GM23338 (cell line): Measurements from ENCODE around the gene NTM. TPM values are rescaled to one million over a fixed set of nuclear protein-coding genes. Genes with fewer than 3 reads are reported as not detected.

Experiments used
- ATAC-seq: fragments of 200-7000 bp; cut with Tn5 transposase; 3 replicates; pipeline ENCODE4 v1.9.1; 2020
- DNase-seq: peaks from one replicate; pipeline ENCODE4 v3.0.0-alpha.2; 2015; ENCODE audit warnings: low spot score
- H2AFZ ChIP-seq: fragments of 200-600 bp; sonication (generic); 2 replicates; pipeline ENCODE4 v1.8.0; 2016; ENCODE audit warnings: antibody characterized with exemption, mild to moderate bottlenecking, moderate library complexity
- H3F3A ChIP-seq: fragments of 200-600 bp; sonication (generic); replicated peaks from 2 replicates; pipeline ENCODE4 v1.8.0; 2017; ENCODE audit warnings: antibody characterized with exemption, mixed run types, low read depth
- H3K27ac ChIP-seq: fragments of 200-600 bp; sonication (generic); 2 replicates; pipeline ENCODE4 v1.6.1; 2016; ENCODE audit warnings: low read depth
- H3K27me3 ChIP-seq: fragments of 200-600 bp; sonication (generic); 2 replicates; pipeline ENCODE4 v1.8.0; 2016; ENCODE audit warnings: mild to moderate bottlenecking, mixed run types, moderate library complexity; ENCODE audit not compliant: insufficient read depth
- H3K36me3 ChIP-seq: fragments of 200-600 bp; sonication (generic); 2 replicates; pipeline ENCODE4 v1.8.0; 2016; ENCODE audit warnings: mild to moderate bottlenecking; ENCODE audit not compliant: insufficient read depth
- H3K4me1 ChIP-seq: fragments of 200-600 bp; sonication (generic); 2 replicates; pipeline ENCODE4 v1.8.0; 2016; ENCODE audit warnings: mild to moderate bottlenecking, moderate library complexity; ENCODE audit not compliant: insufficient read depth
- H3K4me2 ChIP-seq: fragments of 200-600 bp; sonication (generic); 2 replicates; pipeline ENCODE4 v1.7.1; 2017; ENCODE audit warnings: mixed run types
- H3K4me3 ChIP-seq: fragments of 200-600 bp; sonication (generic); 2 replicates; pipeline ENCODE4 v1.6.1; 2016; ENCODE audit warnings: mixed run types
- H3K79me2 ChIP-seq: fragments of 200-600 bp; sonication (generic); replicated peaks from 2 replicates; pipeline ENCODE4 v1.8.0; 2017; ENCODE audit warnings: mild to moderate bottlenecking; ENCODE audit not compliant: insufficient read depth
- H3K9me2 ChIP-seq: fragments of 200-600 bp; sonication (generic); 2 replicates; pipeline ENCODE4 v1.8.0; 2017; ENCODE audit not compliant: insufficient read depth
- H4K20me1 ChIP-seq: fragments of 200-600 bp; sonication (generic); replicated peaks from 2 replicates; pipeline ENCODE4 v1.8.0; 2017; ENCODE audit warnings: mild to moderate bottlenecking; ENCODE audit not compliant: insufficient read depth
- H3K27ac Mint-ChIP-seq: 2 replicates; pipeline ENCODE4 v1.8.0; 2020; ENCODE audit warnings: inconsistent platforms, mild to moderate bottlenecking, moderate library complexity, mixed read lengths
- H3K27me3 Mint-ChIP-seq: 3 replicates; pipeline ENCODE4 v1.8.0; 2022; ENCODE audit warnings: low read depth, mild to moderate bottlenecking, moderate library complexity, mixed read lengths, inconsistent platforms; ENCODE audit not compliant: insufficient read depth, poor library complexity
- H3K36me3 Mint-ChIP-seq: 3 replicates; pipeline ENCODE4 v1.8.0; 2021; ENCODE audit warnings: low read depth, mild to moderate bottlenecking, inconsistent platforms, moderate library complexity, mixed read lengths
- H3K4me1 Mint-ChIP-seq: 3 replicates; pipeline ENCODE4 v1.8.0; 2020; ENCODE audit warnings: mild to moderate bottlenecking, inconsistent platforms, mixed read lengths
- H3K4me3 Mint-ChIP-seq: 3 replicates; pipeline ENCODE4 v1.8.0; 2021; ENCODE audit warnings: moderate library complexity, mild to moderate bottlenecking, inconsistent platforms, mixed read lengths
- H3K9me3 Mint-ChIP-seq: 3 replicates; pipeline ENCODE4 v1.8.0; 2020; ENCODE audit warnings: moderate library complexity, mild to moderate bottlenecking, inconsistent platforms, mixed read lengths
- NANOG ChIP-seq: IDR thresholded peaks from 2 replicates; pipeline ENCODE4 v1.6.1; 2016; ENCODE audit warnings: antibody characterized with exemption, borderline replicate concordance
- POLR2AphosphoS5 ChIP-seq: IDR thresholded peaks from 2 replicates; pipeline ENCODE4 v1.6.1; 2016; ENCODE audit warnings: antibody characterized with exemption, low read depth
- STAT1 ChIP-seq: IDR thresholded peaks from one replicate; pipeline ENCODE4 v1.6.1; 2016; ENCODE audit warnings: antibody characterized with exemption; ENCODE audit not compliant: unreplicated experiment
- ZNF114 ChIP-seq: fragments of 250-450 bp; sonication (Bioruptor Pico); IDR thresholded peaks from 2 replicates; pipeline ENCODE4 v1.5.0; 2020; ENCODE audit warnings: mild to moderate bottlenecking, moderate library complexity
- ZNF331 ChIP-seq: fragments of 250-450 bp; sonication (Bioruptor Pico); IDR thresholded peaks from 2 replicates; pipeline ENCODE4 v1.5.0; 2020; ENCODE audit warnings: low read depth, mild to moderate bottlenecking, moderate library complexity
- polyA plus RNA-seq: library from polyadenylated mRNA; unstranded; fragments of >200 nt; fragmentation: Nextera tagmentation; extraction: Ambion mirVana; gene quantifications from 2 replicates; pipeline ENCODE4 v1.2.1, GENCODE V29; 2016
- total RNA-seq: library from RNA; depleted of rRNA; stranded (reverse); fragments of >200 nt; shearing (Covaris generic); gene quantifications from 2 replicates; pipeline ENCODE4 v1.2.3, GENCODE V29; 2014
- TF ChIP-seq, protein P1 (sequence below): IDR thresholded peaks from 2 replicates; pipeline ENCODE4 v1.6.1; 2016; ENCODE audit warnings: antibody characterized with exemption
- TF ChIP-seq, protein P2 (sequence below): IDR thresholded peaks from one replicate; pipeline ENCODE4 v1.6.1; 2018; ENCODE audit warnings: antibody characterized with exemption; ENCODE audit not compliant: unreplicated experiment

Gene NTM
- total and polyA plus RNA-seq, 2 experiments from 2014 or later: 10.6 to 14.6 TPM

DNA sequence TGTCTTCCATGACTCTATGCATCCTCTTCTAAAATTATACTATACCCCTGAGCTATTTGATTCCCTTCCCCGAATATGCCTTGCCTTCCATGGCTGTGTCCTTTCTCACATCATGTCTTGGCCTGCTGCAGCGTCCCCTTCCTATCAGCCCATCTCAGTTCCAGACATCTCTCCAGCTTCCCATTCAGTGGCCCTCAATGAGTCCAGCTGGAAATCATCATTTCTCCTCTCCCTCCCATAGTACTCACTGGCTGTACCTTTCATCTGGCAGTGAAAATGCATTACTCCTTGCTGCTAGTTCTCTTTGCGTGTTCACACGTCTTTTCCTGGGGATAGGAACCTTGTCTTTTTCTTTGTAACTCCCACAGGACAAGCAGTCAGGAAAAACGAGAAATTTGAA, 486.8 kb downstream of the NTM start:
- Histone ChIP-seq H3K4me1 (peaks cover 31% of the 10 kb centered on the region), H3K79me2 (no peaks in the 10 kb centered on the region), H3K4me2 (no peak overlapping the region), H3K36me3 (no peaks in the 10 kb centered on the region), H3K27ac (no peak overlapping the region), H3F3A (no peaks in the 10 kb centered on the region), H4K20me1 (no peaks in the 10 kb centered on the region), H3K9me2 (no peaks in the 10 kb centered on the region), H2AFZ (no peak overlapping the region), H3K4me3 (no peak overlapping the region), H3K27me3 (no peaks in the 10 kb centered on the region)
- DNase-seq (no peak), ATAC-seq (no peak)
- no peaks in the 10 kb centered on the region for H3K36me3 Mint-ChIP-seq
- H3K4me3 Mint-ChIP-seq: no peak overlapping the region
- peaks cover 17% of the 10 kb centered on the region for H3K4me1 Mint-ChIP-seq
- H3K27me3 Mint-ChIP-seq: peaks cover 5% of the 10 kb centered on the region
- H3K27ac Mint-ChIP-seq: no peak overlapping the region
- TF ChIP-seq ZNF331 (CRISPR knock-in tag) (no peak), POLR2AphosphoS5 (no peak), STAT1 (no peak)
- TF ChIP-seq, protein P1, sequence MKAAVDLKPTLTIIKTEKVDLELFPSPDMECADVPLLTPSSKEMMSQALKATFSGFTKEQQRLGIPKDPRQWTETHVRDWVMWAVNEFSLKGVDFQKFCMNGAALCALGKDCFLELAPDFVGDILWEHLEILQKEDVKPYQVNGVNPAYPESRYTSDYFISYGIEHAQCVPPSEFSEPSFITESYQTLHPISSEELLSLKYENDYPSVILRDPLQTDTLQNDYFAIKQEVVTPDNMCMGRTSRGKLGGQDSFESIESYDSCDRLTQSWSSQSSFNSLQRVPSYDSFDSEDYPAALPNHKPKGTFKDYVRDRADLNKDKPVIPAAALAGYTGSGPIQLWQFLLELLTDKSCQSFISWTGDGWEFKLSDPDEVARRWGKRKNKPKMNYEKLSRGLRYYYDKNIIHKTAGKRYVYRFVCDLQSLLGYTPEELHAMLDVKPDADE: no peak
- H3K9me3 Mint-ChIP-seq: no peaks in the 10 kb centered on the region

DNA sequence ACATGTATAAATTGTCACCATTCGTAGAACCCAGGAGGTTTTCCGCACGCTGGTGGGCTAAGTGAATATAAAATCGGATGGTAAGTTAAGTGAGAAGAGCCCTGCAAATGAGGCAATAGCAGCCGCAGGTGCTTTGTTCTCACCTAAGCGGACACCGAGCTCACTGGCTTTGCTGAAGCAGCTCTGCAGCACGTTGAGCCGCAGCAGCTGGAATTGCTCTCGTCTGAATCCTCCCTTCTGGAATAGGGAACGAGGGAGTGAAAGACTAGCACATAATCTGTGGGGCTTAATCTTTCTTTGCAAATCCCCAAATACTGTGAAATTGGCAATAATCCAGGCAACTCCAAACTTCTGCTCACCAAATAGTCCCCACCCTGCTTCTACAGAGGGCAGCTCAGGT, 488.1 kb downstream of the NTM start:
- no peak overlapping the region for H3K27ac Mint-ChIP-seq
- H3K27me3 Mint-ChIP-seq: peaks cover 3% of the 10 kb centered on the region
- Histone ChIP-seq H3K27ac (no peak overlapping the region), H3K4me2 (peak overlapping the region; percentile 27; the same call in 1 of the 2 replicates), H2AFZ (no peak overlapping the region), H3K79me2 (no peaks in the 10 kb centered on the region), H4K20me1 (no peaks in the 10 kb centered on the region), H3K9me2 (peaks cover 3% of the 10 kb centered on the region), H3K27me3 (no peaks in the 10 kb centered on the region), H3K4me1 (peaks cover 30% of the 10 kb centered on the region), H3K36me3 (no peaks in the 10 kb centered on the region), H3F3A (no peaks in the 10 kb centered on the region), H3K4me3 (no peak overlapping the region)
- peak; percentile 64 for ATAC-seq
- TF ChIP-seq ZNF114 (CRISPR knock-in tag) (no peak), NANOG (no peak), POLR2AphosphoS5 (no peak)
- TF ChIP-seq, protein P2, sequence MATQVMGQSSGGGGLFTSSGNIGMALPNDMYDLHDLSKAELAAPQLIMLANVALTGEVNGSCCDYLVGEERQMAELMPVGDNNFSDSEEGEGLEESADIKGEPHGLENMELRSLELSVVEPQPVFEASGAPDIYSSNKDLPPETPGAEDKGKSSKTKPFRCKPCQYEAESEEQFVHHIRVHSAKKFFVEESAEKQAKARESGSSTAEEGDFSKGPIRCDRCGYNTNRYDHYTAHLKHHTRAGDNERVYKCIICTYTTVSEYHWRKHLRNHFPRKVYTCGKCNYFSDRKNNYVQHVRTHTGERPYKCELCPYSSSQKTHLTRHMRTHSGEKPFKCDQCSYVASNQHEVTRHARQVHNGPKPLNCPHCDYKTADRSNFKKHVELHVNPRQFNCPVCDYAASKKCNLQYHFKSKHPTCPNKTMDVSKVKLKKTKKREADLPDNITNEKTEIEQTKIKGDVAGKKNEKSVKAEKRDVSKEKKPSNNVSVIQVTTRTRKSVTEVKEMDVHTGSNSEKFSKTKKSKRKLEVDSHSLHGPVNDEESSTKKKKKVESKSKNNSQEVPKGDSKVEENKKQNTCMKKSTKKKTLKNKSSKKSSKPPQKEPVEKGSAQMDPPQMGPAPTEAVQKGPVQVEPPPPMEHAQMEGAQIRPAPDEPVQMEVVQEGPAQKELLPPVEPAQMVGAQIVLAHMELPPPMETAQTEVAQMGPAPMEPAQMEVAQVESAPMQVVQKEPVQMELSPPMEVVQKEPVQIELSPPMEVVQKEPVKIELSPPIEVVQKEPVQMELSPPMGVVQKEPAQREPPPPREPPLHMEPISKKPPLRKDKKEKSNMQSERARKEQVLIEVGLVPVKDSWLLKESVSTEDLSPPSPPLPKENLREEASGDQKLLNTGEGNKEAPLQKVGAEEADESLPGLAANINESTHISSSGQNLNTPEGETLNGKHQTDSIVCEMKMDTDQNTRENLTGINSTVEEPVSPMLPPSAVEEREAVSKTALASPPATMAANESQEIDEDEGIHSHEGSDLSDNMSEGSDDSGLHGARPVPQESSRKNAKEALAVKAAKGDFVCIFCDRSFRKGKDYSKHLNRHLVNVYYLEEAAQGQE: no peak
- DNase-seq: no peak
- no peak overlapping the region for H3K4me3 Mint-ChIP-seq
- H3K36me3 Mint-ChIP-seq: no peaks in the 10 kb centered on the region
- peaks cover 17% of the 10 kb centered on the region for H3K4me1 Mint-ChIP-seq
- H3K9me3 Mint-ChIP-seq: no peaks in the 10 kb centered on the region
